HG03066 (cell line): ENCODE measurements around the gene STKLD1.

Source experiments
- ATAC-seq: cut with Tn5 transposase; IDR thresholded peaks from one replicate; pipeline ENCODE4 v1.9.1; 2021; ENCODE audit warnings: low read depth; ENCODE audit not compliant: unreplicated experiment

The STKLD1 gene

DNA sequence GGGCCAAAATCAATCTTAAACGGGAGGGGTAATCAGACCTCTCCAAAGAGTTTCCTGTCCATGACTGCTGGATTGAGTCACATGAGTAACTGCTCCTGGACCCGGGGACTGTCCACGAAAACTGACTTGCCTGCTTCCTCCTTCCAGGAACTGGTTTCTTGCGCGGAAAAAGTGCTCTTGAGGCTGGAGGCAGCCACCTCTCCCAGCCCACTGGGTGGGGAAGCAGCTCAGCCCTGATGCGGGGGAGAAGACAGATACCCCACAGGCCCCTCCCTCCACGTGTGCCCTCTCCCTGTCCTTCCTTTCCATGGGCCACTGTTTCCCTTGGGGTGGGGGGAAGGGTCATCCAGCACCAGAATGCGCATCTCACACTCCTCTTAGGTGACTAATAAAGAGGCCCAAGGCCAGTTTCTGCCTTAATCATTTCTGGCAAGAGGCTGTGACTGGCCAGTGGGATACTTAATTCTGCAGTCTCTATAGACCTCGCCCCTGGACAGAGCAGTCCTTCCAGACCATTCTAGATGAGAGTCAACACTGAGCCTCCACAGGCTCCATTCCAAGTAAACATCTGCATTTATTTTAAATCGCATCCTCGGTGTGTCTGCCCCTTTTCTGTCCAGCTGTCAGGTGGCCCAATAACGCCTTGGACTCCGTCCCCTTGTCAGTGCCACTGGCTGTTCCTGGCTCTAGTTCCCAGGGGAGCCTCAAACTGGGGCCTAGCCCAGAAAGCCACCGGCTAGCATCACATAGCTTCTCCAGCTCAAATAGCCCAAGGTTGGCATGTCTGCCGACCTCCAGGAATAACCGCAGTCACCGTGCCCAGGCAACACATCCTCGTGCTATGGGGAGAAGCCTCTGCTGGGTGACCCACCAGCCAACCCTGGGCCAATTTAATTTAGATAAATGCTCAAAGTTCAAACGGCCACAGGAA is 29.6 kb downstream of the STKLD1 start:
- ATAC-seq = no peak

DNA sequence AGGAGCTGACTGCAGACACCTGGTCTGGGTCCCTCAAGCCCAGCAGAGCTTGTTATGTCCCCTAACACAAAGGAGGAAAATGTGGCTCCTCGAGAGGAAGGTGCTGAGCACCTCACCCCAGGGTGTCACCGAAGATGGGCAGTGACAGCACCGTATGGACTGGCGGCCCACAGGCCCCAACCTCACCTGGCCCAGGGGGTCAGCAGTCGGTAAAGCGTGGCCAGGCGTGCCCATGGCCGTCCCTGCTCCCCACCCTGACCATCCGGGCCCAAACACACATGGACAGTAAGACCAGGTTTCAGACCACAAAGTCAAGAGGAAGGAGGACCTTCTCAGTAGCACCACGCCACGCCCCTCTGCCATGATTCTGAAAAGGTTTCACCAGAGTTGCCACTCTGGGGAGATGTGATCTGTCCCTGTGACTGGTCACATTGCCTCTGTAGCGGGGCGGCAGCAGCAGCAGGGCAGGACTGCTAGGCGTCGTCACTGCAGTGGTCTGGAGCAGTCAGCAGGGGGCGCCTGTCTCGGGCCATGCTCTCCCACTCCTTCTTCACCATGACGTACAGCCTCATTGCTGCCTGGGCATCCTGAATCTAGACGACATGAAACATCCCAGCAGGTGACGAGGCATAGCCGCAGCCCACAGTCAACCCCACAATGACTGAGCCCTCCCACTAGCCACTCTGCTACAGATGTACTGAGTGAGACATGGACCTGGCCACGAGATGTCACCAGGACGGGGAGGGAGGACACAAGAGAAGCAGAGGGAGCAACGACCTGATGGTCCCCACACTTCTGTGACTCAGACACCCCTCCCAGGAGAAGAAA is 30.5 kb downstream of the STKLD1 start:
- peak; percentile 65 for ATAC-seq

DNA sequence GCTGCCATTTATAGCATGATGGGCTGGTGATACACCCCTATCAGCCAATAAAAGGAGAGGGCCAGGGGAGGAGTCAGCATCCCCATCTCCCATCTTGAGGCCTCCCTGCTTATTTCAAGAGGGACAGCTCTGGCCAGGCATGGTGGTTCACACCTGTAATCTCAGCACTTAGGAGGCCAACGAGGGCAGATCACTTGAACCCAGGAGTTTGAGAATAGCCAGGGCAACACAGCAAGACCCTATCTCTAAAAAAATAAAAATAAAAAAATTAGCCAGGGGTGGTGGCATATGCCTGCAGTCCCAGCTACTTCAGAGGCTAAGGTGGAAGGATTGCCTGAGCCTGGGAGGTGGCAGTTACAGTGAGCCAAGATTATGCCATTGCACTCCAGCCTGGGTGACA is 31.9 kb downstream of the STKLD1 start:
- no peak for ATAC-seq

DNA sequence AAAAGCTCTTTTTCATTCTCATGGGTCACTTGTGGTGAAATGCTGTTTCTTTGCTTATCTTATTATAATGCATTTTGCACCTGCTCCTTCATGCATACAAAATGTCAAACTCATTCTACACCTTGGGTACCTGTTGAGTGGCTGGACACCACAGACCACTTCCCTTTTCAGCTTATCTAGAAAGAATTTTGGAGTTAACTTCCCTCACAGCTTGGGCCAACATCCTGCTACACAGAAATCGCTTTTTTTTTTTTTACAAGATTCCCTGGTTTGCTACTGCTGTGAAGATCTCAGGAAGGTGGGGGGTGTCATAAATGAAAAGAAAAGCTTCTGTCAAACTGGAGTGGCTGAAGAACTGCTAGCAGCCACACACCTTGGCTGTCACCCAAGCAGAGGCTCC is 39.0 kb downstream of the STKLD1 start:
- ATAC-seq = no peak

DNA sequence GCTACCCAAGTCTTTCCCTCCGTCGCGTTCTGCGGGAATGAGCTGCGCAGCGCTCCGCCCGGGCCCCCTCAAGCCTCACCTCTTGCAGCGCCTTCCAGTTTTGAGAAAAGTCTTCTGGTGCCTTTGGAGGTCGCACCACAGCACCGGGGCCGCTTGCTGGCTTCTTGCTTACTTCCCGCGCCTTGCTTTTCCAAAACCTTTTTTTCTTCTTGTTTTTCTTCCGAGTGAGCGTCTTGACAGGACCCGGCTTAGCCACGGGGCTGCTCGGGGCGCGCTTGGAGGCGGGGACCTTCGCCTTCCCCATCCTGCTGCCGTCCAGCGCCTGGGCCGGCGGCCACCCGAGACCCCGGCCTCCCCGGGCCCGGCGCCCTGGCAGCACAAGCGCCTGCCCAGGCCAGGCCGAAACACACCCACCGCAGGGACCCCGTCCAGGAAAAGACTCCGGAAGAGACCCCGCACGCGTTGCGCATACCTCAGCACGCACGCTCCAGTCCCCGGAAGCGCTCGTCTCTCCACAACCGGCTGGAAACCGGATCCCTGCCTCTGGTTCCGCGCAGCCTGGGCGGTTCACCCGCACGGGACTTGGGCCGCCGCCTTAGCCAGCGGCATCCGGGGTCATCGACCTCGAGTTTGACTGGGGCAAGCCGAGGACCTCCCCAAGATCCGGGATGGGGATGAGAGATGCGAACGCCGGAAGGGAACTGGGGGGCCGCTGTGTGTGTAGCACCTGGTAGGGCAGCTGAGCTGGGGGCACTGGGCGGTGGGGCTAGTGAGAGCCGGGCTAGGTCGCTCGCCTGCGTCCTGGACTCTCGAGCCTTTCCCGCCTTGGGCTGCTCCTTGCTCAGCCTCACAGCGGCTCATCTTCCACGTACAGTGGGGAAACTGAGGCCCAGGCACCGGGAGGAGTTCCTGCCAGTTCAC is 41.6 kb downstream of the STKLD1 start, which contains the start of gene REXO4:
REXO4 (minus strand) TSS at position 470 of the 921 bp plus-strand sequence; CDS start at position 304, 166 bp downstream.
- ATAC-seq = peak; percentile 71

DNA sequence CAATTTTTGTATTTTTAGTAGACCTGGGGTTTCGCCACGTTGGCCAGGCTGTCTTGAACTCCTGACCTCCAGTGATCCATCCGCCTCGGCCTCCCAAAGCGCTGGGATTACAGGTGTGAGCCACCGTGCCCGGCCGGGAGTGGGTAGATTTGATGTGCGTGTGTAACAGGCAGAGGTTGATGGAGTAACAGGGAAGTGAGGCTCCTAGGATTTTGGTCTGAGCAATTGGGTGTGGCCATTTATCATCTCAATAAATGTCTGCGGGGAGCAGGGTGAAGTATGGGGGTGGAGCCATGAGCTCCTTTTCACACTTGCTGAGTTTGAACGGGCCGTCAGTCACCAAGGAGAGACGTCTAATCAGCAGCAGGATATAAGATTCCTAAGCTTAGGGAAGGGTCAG is 42.8 kb downstream of the STKLD1 start:
- no peak for ATAC-seq

DNA sequence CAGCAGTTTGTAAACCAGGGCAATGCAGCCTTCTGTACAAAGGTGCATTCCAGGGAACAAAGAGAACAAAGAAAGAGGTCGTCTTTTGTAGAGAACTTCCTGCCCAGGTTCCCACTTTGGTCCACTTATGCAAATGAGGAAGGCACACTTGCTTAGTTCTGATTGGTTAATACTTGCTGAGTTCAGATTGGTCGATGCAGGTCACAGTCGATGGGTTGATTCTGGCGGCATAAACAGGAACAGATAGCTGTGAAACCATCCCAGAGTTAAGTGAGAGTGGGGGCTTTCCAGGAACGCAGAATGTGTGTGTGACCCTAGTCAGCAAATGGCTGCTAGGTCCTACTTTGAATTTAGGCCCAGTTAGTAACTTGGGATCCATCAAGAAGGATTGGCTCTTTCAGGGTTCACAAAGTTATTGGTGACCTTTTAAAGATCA is 44.2 kb downstream of the STKLD1 start:
- no peak for ATAC-seq

DNA sequence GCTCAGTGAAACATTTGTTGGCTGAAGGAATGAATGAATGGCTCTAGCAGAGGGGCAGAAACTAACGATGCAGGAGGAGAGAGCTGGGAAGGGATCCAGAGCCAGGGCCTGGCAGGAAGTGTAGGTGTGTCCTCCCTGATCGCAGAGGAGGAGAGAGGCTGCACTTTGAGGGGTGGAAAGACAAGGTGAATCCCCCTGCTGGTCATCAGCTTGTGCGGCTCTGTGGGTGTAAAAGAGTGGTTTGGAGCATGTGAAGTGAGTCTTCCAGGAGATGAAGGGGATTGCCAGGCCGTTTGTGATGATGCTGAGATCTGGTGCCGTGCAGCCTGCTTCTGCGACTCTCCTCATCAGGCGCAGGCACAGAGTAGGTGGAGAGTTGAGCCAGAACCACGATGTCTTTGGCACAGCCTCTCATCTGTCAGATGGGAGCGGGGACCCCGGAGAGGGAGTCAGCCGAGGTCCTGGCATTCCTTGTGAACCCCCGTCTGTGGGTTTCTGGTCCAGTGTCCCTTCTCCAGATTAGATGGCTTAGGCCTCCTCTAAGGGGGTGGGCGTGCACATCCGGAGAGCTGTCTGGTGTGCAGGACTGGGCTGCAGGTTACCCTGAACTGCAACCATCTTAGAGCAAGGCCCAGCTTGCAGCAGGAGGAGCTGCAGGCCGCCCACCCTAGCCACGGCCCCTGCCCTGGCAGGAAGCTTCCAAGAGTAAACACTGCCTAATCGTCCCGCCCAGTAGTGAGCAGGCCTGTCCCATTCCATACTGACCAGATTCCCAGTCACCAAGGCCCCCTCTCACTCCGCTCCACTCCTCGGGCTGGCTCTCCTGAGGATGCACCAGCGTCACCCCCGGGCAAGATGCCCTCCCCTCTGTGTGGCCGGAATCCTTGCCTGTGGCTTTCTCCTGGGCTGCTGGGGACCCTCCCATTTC is 45.7 kb downstream of the STKLD1 start, which contains the start of gene ADAMTS13:
ADAMTS13 (plus strand) TSS at position 753 of the 928 bp plus-strand sequence; CDS start at position 830, 77 bp downstream.
- ATAC-seq = no peak

DNA sequence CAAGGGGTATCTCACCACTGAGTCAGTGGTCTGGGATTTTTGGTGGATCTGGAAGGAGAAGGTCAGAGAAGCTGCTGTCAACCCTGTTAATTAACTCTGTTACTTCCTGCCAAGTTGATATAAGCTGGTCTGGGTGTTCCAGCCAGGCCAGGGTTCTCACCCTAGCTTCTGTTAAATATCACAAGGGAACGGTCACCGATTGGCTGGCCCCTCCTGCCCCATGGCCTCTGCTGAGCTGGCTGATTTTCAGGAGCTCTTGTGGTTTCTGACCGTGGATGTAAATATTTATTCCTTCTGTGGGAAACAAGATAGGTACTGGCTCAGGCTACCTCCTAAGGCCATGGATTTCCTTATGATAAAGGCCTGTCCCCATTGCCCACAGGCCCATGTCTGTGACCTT is 47.0 kb downstream of the STKLD1 start:
- ATAC-seq = no peak

DNA sequence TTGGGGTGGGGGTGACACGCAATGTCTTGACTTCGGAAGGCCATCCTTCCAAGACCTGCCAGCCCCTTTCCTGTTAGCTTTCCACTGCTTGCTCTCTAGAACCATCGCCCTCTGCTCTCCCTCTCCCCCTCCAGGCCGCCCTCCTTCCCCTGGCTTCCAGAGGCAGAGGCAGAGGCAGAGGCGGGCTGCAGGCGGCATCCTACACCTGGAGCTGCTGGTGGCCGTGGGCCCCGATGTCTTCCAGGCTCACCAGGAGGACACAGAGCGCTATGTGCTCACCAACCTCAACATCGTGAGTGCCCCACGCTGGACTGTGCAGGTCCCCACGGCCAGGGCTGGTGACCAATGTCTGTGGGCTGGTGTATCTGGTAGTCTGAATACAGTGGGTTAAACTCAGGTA is 48.0 kb downstream of the STKLD1 start:
- no peak for ATAC-seq

DNA sequence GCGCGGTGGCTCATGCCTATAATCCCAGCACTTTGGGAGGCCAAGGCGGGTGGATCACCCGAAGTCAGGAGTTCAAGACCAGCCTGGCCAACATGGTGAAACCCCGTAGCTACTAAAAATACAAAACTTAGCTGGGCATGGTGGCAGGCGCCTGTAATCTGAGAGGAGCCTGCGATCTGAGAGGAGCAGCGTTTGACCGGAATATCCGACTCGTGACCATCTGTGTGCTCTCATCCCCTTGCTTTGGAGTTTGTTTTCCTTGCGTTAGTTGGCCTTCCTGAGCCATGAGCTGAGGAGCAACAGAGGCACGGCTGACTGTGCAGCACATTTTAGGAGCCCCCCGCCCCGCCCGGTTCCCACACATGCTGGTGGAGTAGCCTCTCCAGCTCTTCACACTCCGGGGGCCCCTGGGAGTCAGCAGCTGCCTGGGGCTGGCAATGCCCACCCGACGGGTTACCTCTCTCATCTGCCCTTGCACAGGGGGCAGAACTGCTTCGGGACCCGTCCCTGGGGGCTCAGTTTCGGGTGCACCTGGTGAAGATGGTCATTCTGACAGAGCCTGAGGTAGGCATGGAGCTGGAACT is 49.0 kb downstream of the STKLD1 start:
- ATAC-seq = no peak

DNA sequence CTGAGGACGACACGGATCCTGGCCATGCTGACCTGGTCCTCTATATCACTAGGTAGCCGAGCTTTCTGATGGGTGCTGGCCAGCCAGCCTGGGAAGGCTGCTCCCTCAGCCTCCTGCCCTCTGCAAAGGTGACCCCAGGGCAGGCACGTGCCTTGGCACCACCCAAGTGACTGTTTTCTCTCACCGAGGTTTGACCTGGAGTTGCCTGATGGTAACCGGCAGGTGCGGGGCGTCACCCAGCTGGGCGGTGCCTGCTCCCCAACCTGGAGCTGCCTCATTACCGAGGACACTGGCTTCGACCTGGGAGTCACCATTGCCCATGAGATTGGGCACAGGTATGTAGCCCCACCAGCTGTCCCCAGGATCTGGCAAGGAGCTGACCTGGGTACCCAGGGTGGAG is 49.8 kb downstream of the STKLD1 start:
- no peak for ATAC-seq

DNA sequence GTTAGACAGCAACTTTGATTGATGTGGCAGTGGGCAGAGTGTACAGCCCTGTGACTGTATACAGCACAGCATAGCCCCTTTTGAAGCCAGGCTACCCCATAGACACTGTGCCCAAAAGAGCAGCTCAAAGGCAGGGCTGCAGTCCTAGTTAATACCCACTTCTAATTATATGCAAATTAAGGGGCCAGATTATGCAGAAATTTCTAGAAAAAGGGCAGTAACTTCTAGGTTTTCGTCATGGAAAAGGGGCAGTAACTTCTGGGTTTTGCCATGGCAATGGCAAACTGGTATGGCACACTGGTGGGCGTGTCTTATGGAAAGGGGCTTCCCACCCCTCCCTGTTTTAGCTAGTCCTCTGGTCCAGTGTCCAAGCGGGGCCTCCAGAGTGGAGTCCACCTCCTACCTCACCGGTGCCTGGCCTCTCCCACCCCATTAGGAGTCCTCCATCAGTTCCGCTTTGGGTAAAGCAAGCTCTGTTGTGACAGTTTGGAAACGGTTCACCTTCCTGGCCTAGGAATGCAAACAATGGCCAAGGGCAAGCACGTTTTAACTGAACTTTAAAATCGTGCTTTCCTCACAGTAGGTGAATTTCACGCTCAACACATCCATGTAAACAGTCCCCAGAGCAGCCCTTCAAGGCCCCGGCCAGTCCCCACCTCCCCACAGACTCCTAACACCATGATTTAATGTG is 51.6 kb downstream of the STKLD1 start:
- no peak for ATAC-seq

DNA sequence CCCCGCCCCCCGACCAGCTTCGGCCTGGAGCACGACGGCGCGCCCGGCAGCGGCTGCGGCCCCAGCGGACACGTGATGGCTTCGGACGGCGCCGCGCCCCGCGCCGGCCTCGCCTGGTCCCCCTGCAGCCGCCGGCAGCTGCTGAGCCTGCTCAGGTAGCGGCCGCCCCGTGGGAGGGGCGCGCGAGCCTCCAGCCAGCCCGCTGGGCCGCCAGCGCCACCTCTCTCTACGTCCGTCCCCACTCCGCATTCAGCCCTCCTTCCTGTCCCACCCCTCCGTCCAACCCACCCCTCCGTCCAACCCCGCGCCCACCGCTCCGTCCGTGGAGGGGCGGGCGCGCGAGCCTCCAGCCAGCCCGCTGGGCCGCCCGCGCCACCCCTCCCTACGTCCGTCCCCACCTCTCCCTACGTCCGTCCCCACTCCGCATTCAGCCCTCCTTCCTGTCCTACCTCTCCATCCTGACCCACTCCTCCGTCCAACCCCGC is 52.5 kb downstream of the STKLD1 start:
- ATAC-seq = no peak

DNA sequence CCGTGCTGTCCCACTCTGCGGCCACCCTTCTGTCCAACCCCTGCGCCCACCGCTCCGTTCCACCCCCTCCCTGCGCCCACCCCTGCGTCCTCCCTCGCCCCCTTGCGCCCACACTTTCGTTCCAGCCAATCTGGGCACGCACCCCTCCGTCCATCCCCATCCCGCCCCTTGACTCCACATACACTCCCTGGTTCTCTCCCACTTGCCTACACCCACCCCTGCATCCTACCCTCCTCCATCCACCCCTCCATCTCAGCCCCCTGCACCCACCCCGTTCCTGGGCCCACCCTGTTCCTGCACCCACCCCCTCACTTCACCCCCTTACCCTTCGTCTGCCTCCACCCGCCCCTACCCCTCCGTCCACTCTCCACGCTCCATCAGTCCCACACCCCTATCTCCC is 53.0 kb downstream of the STKLD1 start:
- no peak for ATAC-seq

DNA sequence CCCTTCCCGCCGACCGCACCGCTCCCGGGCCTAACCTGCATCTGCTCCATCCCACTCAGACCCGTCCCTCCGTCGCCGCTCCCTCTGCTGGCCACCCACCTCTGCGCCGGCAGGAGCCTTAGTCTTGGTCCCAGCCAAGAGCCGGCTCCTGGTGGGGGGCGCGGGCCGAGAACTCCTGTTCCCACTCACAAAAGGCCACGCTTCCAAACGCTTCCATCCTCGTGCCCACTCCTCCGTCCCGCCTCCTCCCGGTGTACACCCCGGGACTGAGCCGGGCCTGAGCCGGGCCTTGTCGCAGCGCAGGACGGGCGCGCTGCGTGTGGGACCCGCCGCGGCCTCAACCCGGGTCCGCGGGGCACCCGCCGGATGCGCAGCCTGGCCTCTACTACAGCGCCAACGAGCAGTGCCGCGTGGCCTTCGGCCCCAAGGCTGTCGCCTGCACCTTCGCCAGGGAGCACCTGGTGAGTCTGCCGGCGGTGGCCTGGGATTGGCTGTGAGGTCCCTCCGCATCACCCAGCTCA is 53.5 kb downstream of the STKLD1 start:
- ATAC-seq = no peak

DNA sequence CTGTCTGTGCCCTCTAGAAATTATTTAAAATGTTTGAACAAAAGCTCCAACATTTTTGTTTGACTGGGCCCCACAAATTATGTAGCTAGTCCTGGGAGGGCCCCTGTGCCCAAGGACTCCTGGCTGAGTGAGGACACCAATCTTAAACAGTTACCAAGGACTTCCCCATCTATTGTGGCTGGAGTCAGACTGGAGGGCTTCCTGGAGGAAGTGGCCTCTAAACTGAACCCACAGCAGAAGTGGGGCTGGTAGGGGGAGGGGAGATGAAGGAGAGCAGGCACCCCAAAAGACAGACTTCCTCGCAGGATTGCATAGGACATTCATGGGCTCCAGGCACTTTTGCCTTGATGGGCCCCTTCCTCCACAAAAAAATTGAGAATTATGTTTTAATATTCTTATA is 54.1 kb downstream of the STKLD1 start:
- no peak for ATAC-seq

DNA sequence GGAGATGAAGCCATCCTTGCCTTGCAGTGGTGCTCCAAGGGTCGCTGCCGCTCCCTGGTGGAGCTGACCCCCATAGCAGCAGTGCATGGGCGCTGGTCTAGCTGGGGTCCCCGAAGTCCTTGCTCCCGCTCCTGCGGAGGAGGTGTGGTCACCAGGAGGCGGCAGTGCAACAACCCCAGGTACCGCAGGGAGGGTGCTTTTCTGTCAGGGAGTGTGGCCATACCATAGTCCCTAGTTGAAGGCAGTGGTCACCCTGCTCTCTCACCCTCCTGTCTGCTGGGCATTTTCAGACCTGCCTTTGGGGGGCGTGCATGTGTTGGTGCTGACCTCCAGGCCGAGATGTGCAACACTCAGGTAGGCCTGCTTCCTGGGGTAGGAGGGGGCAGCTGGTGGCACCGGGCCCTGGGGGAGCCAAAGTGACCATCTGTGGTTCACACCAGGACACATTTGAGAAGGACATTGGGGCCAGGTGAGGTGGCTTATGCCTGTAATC is 57.2 kb downstream of the STKLD1 start:
- no peak for ATAC-seq
